Body of pancreas (tissue), 4 donors: ENCODE data around the gene ACER2.

ENCODE experiments used
- POLR2A ChIP-seq, 3 donors: fragments of 450-650 bp; IDR thresholded peaks; one replicate each; pipeline ENCODE4 v1.6.1; 2016; ENCODE audit warnings: antibody characterized with exemption in 3 of 3, mild to moderate bottlenecking in 2 of 3
- TF ChIP-seq, protein P1 (sequence below), 7 experiments: fragments of 450-650 bp in 4 of 7; fragments of 200-600 bp in 3 of 7; sonication (generic) in 3 of 7; IDR thresholded peaks; one replicate each; pipeline ENCODE4 v1.5.1; 2016 to 2019; ENCODE audit warnings: antibody characterized with exemption in 7 of 7

DNA sequence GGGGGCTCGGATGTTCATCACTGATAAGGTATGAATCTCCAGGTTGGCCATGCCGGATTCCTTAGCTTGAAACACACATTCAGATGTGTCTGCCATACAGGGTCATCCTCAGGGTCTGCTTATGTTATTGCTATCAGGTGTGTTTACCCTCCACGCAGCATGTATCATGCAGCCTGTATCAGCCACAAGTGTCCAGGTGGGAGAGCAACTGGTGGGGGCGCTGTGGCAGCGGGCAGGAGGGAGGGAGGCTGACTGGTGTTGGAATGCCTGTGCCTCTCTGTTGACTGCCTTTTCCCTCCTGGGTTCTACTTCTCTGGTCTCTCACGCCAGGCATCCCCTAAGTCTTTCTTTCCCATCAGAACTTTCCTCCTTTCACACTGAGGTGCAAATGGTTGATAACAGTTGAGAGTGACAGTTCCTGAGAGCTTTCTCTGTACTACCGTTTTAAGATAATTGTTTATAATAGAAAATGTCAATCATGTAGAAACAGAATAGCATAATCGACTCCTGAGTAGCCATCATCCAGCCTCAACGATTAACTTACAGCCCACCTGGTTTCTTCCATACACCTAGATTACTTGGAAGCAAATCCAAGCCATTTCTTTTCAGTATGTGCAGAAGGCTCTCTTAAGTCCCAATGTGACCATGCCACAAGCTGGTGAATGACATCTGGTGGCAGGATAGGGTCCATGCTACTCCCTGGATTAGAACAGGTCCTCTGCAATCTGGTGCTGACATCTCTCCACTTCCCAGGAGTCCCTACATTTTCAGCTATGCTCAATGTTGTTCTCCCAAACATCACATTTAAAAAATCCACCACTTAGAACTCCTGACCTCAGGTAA lies 86.6 kb downstream of the ACER2 start:
- TF ChIP-seq, protein P1, sequence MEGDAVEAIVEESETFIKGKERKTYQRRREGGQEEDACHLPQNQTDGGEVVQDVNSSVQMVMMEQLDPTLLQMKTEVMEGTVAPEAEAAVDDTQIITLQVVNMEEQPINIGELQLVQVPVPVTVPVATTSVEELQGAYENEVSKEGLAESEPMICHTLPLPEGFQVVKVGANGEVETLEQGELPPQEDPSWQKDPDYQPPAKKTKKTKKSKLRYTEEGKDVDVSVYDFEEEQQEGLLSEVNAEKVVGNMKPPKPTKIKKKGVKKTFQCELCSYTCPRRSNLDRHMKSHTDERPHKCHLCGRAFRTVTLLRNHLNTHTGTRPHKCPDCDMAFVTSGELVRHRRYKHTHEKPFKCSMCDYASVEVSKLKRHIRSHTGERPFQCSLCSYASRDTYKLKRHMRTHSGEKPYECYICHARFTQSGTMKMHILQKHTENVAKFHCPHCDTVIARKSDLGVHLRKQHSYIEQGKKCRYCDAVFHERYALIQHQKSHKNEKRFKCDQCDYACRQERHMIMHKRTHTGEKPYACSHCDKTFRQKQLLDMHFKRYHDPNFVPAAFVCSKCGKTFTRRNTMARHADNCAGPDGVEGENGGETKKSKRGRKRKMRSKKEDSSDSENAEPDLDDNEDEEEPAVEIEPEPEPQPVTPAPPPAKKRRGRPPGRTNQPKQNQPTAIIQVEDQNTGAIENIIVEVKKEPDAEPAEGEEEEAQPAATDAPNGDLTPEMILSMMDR (IDR thresholded peaks at IDR 0.05): no peak
- no peak for TF ChIP-seq POLR2A (IDR thresholded peaks at IDR 0.05)
